WERI-Rb-1 (cell line): Measurements from ENCODE around the gene SCN3A.

ENCODE experiments used
- DNase-seq: peaks from one replicate; pipeline ENCODE4 v3.0.0-alpha.2; 2020
- H3K27ac ChIP-seq: fragments of 250-450 bp; sonication (Bioruptor Pico); 2 replicates; pipeline ENCODE4 v1.5.1; 2020; ENCODE audit warnings: mild to moderate bottlenecking, moderate library complexity
- H3K27me3 ChIP-seq: fragments of 250-450 bp; sonication (Bioruptor Pico); 2 replicates; pipeline ENCODE4 v1.5.1; 2021; ENCODE audit warnings: mild to moderate bottlenecking, low read depth, moderate library complexity; ENCODE audit not compliant: insufficient read depth, severe bottlenecking
- H3K36me3 ChIP-seq: fragments of 250-450 bp; sonication (Bioruptor Pico); 2 replicates; pipeline ENCODE4 v1.5.1; 2020; ENCODE audit warnings: mild to moderate bottlenecking, moderate library complexity
- H3K4me3 ChIP-seq: 2 replicates; pipeline ENCODE4 v1.5.1; 2011; ENCODE audit warnings: low read depth, mild to moderate bottlenecking, control low read depth, low read length
- H3K9me3 ChIP-seq: fragments of 250-450 bp; sonication (Bioruptor Pico); 2 replicates; pipeline ENCODE4 v1.5.1; 2021; ENCODE audit warnings: mild to moderate bottlenecking, moderate library complexity; ENCODE audit not compliant: severe bottlenecking
- TF ChIP-seq, protein P1 (sequence below): IDR thresholded peaks from 2 replicates; pipeline ENCODE4 v1.5.1; 2011; ENCODE audit warnings: low read depth, mild to moderate bottlenecking, control low read depth, inconsistent platforms, low read length

The SCN3A gene

DNA sequence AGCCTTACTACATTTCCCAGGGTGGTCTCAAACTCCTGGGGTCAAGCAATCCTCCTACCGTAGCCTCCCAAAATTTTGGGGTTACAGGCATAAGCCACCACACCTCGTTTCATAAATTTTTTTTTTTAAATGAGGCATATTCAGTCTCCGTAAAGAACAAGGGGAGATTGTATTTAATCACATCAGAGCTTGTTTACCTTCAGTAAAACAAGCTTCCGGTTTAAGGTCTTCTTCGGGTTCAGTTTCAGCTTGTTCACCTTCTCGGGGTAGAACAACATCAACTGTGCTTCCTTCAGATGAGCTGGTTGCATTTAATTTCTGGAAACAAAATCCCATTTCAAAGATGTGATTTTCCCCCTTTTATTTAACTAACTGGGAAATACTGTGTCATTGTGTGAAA lies 88.6 kb downstream of the SCN3A start:
- H3K4me3 ChIP-seq: no peak overlapping the region
- no peaks in the 10 kb centered on the region for H3K9me3 ChIP-seq
- no peaks in the 10 kb centered on the region for H3K36me3 ChIP-seq
- TF ChIP-seq, protein P1, sequence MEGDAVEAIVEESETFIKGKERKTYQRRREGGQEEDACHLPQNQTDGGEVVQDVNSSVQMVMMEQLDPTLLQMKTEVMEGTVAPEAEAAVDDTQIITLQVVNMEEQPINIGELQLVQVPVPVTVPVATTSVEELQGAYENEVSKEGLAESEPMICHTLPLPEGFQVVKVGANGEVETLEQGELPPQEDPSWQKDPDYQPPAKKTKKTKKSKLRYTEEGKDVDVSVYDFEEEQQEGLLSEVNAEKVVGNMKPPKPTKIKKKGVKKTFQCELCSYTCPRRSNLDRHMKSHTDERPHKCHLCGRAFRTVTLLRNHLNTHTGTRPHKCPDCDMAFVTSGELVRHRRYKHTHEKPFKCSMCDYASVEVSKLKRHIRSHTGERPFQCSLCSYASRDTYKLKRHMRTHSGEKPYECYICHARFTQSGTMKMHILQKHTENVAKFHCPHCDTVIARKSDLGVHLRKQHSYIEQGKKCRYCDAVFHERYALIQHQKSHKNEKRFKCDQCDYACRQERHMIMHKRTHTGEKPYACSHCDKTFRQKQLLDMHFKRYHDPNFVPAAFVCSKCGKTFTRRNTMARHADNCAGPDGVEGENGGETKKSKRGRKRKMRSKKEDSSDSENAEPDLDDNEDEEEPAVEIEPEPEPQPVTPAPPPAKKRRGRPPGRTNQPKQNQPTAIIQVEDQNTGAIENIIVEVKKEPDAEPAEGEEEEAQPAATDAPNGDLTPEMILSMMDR: no peak
- no peak overlapping the region for H3K27ac ChIP-seq
- no peaks in the 10 kb centered on the region for H3K27me3 ChIP-seq
- DNase-seq: no peak

DNA sequence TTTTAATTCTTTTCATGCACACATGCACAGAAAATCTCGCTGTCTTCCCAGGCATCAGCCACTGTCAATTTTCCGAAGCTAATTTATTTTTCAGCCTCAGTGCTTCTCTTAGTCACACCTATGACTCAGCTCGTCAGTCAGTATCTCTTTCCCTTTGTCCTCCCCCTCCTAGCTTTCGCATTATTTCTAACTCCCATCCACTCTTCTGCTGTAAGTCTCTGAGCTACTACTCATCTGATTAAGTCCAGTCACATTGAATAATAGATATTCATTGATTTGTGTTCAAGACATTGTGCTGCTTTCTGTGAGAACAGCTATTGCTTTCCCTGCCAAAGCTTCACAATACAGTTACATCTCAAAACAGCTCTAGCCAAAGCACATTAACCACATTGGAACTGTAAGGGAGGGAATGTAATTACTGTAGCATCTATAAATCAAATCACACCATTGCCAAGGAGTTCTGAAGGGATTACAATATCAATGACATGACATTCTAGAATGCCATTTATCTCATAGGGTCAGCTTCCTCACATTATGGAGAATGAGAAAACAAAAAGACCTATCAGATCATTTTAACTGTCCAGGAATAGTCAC lies 89.4 kb downstream of the SCN3A start:
- Histone ChIP-seq H3K36me3 (no peaks in the 10 kb centered on the region), H3K4me3 (no peak overlapping the region), H3K9me3 (no peaks in the 10 kb centered on the region), H3K27ac (no peak overlapping the region), H3K27me3 (no peaks in the 10 kb centered on the region)
- no peak for DNase-seq
- TF ChIP-seq, protein P1: no peak

DNA sequence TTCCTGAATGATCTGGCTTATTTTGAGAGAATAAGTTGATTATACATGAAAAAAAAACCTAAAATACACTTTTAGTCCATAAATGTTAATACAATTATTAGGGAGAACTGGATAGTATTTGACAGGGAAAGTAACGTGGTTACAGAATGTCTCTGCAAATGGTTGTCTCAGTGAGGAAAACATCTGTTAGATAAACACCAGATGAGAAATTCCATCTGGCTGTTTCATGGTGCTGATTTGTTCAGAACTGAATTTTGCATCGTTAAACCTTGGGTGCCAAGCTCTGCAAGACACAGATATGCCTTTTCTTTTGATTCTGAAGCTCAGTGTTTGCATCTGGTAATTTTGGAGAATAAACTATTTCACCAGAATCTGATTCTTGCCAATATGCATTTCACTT lies 90.4 kb downstream of the SCN3A start:
- Histone ChIP-seq H3K27me3 (no peaks in the 10 kb centered on the region), H3K9me3 (no peaks in the 10 kb centered on the region), H3K36me3 (no peaks in the 10 kb centered on the region), H3K4me3 (no peak overlapping the region), H3K27ac (no peak overlapping the region)
- no peak for DNase-seq
- TF ChIP-seq, protein P1: no peak

DNA sequence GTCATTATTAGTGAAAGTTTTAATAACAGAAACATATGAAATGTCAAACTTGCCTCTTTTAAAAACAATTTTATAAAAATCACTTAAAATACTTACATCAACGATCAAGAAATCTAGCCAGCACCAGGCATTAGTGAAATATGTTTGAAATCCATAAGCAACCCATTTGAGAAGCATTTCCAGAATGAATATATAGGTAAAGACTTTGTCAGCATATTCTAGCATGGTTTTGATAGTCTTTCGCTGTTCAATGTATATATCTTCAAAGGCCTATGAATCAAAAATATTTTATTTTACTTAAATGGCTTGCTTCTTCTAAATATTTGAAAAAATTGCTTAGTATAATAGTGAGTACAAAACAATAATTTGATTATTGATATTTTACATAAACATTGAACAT lies 91.1 kb downstream of the SCN3A start:
- DNase-seq: no peak
- H3K36me3 ChIP-seq: no peaks in the 10 kb centered on the region
- H3K9me3 ChIP-seq: no peaks in the 10 kb centered on the region
- H3K4me3 ChIP-seq: no peak overlapping the region
- no peaks in the 10 kb centered on the region for H3K27me3 ChIP-seq
- TF ChIP-seq, protein P1: no peak
- no peak overlapping the region for H3K27ac ChIP-seq

DNA sequence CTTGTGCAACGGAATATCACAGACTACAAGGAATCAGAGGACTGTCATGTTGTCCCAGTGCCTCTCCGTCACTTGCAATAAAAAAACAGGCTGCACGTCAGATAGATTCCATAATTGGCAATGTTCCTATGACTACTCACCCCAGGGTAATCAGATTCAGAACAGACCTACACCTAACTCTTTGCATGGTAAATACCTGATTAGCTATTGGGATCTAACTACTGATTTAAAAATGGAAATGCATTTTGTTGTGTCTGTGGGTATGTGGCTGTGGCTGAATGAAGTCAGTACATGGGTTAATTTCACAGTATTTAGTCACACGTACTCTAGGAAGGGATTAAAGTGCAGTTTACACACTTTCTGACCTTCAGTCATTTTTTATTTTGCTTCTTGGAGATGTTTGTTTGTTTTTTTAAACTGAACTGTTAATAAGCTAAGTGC lies 91.7 kb downstream of the SCN3A start:
- Histone ChIP-seq H3K4me3 (no peak overlapping the region), H3K27ac (no peak overlapping the region), H3K27me3 (no peaks in the 10 kb centered on the region), H3K9me3 (no peaks in the 10 kb centered on the region), H3K36me3 (no peaks in the 10 kb centered on the region)
- no peak for DNase-seq
- TF ChIP-seq, protein P1: no peak

DNA sequence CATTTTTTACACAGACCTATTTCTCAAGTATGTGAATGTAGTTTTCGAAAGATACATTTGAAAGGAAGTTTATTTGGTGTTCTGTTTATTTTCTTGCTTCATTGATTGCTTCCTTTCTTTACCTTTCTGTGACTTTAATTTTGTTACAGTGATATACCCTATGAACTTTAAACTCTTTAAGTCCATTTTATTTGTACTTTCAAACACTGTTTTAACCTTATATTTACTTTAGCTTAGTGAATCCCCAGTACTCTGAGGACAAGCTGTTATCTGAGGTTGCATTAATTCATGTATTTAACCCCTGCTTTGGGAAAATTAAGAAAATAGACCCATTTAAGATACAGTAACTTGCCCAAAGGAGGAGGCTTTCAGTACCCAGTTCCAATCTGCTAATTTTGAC lies 93.5 kb downstream of the SCN3A start:
- no peak overlapping the region for H3K4me3 ChIP-seq
- no peaks in the 10 kb centered on the region for H3K27me3 ChIP-seq
- no peak overlapping the region for H3K27ac ChIP-seq
- H3K36me3 ChIP-seq: no peaks in the 10 kb centered on the region
- TF ChIP-seq, protein P1: no peak
- DNase-seq: no peak
- no peaks in the 10 kb centered on the region for H3K9me3 ChIP-seq
